Left lung (tissue), 10 donors: ENCODE measurements around the gene CTNNA3. TPM values are rescaled to one million over a fixed set of nuclear protein-coding genes. Genes with fewer than 3 reads are reported as not detected.

Source experiments
- ATAC-seq: fragments of 200-7000 bp; cut with Tn5 transposase; one replicate; pipeline ENCODE4 v1.9.1; 2020; ENCODE audit warnings: moderate library complexity
- DNase-seq, 4 donors: peaks; one replicate each; pipeline ENCODE4 v3.0.0-alpha.2; 2013 to 2020
- H3K27ac ChIP-seq, 2 donors: fragments of 200-600 bp; sonication (generic) in 1 of 2; one replicate each; pipeline versions ENCODE4 v1.5.0 to v1.8.0; 2020 to 2021
- H3K27me3 ChIP-seq, 2 donors: fragments of 200-600 bp; sonication (generic) in 1 of 2; one replicate each; pipeline versions ENCODE4 v1.5.0 to v1.8.0; 2020 to 2021
- H3K36me3 ChIP-seq, 2 donors: fragments of 200-600 bp; sonication (generic) in 1 of 2; one replicate each; pipeline versions ENCODE4 v1.5.0 to v1.8.0; 2020 to 2021
- H3K4me1 ChIP-seq, 2 donors: fragments of 200-600 bp; one replicate each; pipeline ENCODE4 v1.8.0; 2021
- H3K4me3 ChIP-seq, 2 donors: fragments of 200-600 bp; sonication (generic) in 1 of 2; one replicate each; pipeline versions ENCODE4 v1.5.0 to v1.8.0; 2020 to 2021; ENCODE audit warnings: mild to moderate bottlenecking in 1 of 2
- H3K9me3 ChIP-seq, 2 donors: fragments of 200-600 bp; sonication (generic) in 1 of 2; one replicate each; pipeline versions ENCODE4 v1.5.0 to v1.8.0; 2020 to 2021
- intact Hi-C, 2 donors: fragments of 100-400 bp; cut with DNase I; formaldehyde crosslinking; loops; one replicate each; pipeline versions ENCODE4 v1.11.2 to v1.14.2; 2022
- polyA plus RNA-seq, 6 donors: library from polyadenylated mRNA; unstranded; fragments of 120-200 nt; gene quantifications; one replicate each; pipeline ENCODE4 v1.2.1, GENCODE V29; 2013; ENCODE audit not compliant: insufficient read length in 6 of 6
- total RNA-seq, 2 donors: library from RNA; stranded (reverse); fragmentation: NEBNext Ultra II Directional; extraction: Animal tissue kit (Norgen Biotek cat#: 25700); gene quantifications; one replicate each; pipeline ENCODE4 v1.2.1, GENCODE V29; 2021
- TF ChIP-seq, protein P1 (sequence below), 2 donors: fragments of 200-600 bp; sonication (generic) in 1 of 2; IDR thresholded peaks; one replicate each; pipeline versions ENCODE4 v1.5.0 to v1.8.0; 2021; ENCODE audit warnings: antibody characterized with exemption in 2 of 2
- donor health status: DM: no; HTN: yes; CAD: no.
- donor health status: DM: no; HTN: no; CAD: no.

Gene CTNNA3
- total and polyA plus RNA-seq, 8 donors = 1.1 to 8.2 (median 6.6) TPM; not detected in 1

DNA sequence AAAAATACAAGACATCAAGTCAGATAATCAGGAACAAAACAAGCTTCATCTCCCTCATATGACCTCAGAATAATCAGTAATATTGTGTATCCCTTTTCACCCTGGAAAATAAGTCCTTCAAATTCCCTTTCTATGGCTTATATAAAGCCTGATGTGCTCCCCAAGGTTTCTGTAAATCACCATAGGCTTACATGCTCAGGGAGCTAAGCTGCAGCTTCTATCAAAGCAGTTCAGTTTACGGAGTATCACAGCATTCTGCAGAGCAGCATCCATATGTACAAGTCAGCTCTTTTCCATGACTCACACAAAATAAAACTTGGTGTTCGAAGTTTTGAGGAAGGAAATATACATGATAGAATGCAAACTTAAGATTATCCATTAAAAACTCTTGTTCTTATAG lies 544.5 kb downstream of the CTNNA3 start:
- no peaks in the 10 kb centered on the region for H3K27me3 ChIP-seq
- H3K9me3 ChIP-seq = no peaks in the 10 kb centered on the region
- no peak overlapping the region for H3K27ac ChIP-seq
- intact Hi-C loops = no loop called here
- TF ChIP-seq, protein P1, sequence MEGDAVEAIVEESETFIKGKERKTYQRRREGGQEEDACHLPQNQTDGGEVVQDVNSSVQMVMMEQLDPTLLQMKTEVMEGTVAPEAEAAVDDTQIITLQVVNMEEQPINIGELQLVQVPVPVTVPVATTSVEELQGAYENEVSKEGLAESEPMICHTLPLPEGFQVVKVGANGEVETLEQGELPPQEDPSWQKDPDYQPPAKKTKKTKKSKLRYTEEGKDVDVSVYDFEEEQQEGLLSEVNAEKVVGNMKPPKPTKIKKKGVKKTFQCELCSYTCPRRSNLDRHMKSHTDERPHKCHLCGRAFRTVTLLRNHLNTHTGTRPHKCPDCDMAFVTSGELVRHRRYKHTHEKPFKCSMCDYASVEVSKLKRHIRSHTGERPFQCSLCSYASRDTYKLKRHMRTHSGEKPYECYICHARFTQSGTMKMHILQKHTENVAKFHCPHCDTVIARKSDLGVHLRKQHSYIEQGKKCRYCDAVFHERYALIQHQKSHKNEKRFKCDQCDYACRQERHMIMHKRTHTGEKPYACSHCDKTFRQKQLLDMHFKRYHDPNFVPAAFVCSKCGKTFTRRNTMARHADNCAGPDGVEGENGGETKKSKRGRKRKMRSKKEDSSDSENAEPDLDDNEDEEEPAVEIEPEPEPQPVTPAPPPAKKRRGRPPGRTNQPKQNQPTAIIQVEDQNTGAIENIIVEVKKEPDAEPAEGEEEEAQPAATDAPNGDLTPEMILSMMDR (IDR thresholded peaks at IDR 0.05) = no peak
- no peaks in the 10 kb centered on the region for H3K36me3 ChIP-seq
- H3K4me3 ChIP-seq = no peak overlapping the region
- no peak for ATAC-seq
- H3K4me1 ChIP-seq = no peaks in the 10 kb centered on the region
- no peak for DNase-seq

DNA sequence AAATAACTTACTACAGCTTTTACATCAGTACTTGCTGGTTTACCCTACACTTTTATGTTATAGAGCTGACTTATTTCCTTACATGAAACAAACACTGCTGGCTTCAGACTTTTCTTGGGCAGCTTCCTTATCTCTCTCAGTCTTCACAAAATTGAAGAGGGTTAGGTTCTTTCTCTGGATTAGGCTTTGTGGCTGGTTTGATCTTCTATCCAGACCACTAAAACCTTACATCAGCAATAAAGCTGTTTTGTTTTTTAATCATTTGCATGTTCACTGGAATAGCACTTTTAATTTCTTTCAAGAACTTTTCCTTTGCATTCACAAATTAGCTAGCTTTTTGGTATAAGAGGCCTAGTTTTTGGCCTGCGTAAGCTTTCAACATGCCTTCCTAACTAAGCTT lies 551.5 kb downstream of the CTNNA3 start:
- DNase-seq = no peak
- TF ChIP-seq, protein P1 (IDR thresholded peaks at IDR 0.05) = no peak
- no peak for ATAC-seq
- Histone ChIP-seq H3K27ac (no peak overlapping the region), H3K9me3 (no peaks in the 10 kb centered on the region), H3K27me3 (no peaks in the 10 kb centered on the region), H3K36me3 (no peaks in the 10 kb centered on the region), H3K4me3 (no peak overlapping the region), H3K4me1 (no peaks in the 10 kb centered on the region)
- intact Hi-C loops = no loop called here

DNA sequence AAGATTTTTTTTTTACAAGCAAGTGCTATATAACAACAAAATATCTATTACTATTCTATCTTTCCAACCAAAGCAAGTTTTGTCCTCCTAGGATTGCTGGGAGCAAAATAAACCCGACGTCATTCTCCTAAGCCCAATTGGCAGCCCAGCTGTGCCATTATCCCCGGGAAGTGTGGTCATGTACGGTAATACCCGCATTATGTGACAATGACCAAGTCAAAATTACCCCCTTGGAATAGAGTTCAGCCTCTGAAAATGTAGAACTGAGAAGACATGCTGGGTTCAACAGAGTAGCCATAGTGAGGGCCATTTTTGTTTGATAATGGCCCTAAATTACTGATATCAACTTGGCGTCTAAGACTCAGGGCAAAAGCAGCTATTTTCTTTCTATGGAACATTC lies 554.7 kb downstream of the CTNNA3 start:
- no peaks in the 10 kb centered on the region for H3K4me1 ChIP-seq
- DNase-seq = no peak
- intact Hi-C loops = no loop called here
- TF ChIP-seq, protein P1 (IDR thresholded peaks at IDR 0.05) = no peak
- H3K27me3 ChIP-seq = no peaks in the 10 kb centered on the region
- H3K36me3 ChIP-seq = no peaks in the 10 kb centered on the region
- no peaks in the 10 kb centered on the region for H3K9me3 ChIP-seq
- no peak for ATAC-seq
- no peak overlapping the region for H3K4me3 ChIP-seq
- H3K27ac ChIP-seq = no peak overlapping the region

DNA sequence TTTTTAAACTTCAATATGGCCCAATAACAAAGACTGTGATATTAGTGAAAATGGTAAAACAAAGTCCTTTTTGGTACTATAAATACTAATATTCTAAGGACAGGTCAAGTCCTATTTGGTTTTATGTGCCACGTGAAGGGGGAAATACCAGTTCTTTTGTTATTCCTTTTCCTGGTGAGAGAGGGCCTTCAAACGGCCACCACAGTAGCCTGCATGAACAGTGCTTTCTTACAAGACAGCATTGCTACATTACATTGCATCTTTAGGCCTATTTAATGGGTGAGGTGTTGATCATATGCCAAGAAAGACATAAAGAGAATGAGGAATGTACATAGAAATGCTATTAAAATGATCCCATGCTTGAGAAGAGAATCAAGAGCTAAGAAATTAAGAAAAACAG lies 555.4 kb downstream of the CTNNA3 start:
- Histone ChIP-seq H3K27ac (no peak overlapping the region), H3K4me3 (no peak overlapping the region), H3K9me3 (no peaks in the 10 kb centered on the region), H3K27me3 (no peaks in the 10 kb centered on the region), H3K4me1 (no peaks in the 10 kb centered on the region), H3K36me3 (no peaks in the 10 kb centered on the region)
- TF ChIP-seq, protein P1 (IDR thresholded peaks at IDR 0.05) = no peak
- no peak for DNase-seq
- intact Hi-C loops = no loop called here
- no peak for ATAC-seq

DNA sequence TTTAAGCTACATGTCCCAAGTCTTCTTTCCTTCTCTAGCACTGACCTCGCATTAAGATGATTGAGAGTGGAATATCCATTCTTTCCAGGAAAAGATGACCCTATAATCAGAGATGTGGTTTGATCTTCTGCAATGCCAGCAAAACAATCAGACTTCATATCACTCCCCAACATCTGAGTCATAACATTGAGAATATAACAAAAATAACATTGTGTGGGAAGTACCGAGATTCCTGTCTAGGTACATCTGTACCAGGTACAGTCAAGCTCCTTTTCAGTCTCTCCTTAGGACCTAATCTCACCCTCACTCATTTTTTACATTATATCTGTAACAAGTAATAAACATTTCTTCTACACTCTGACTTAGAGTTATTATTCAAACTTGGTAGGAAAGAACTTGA lies 568.6 kb downstream of the CTNNA3 start:
- Histone ChIP-seq H3K36me3 (no peaks in the 10 kb centered on the region), H3K27ac (no peak overlapping the region), H3K4me1 (no peaks in the 10 kb centered on the region), H3K4me3 (no peak overlapping the region), H3K9me3 (no peaks in the 10 kb centered on the region), H3K27me3 (no peaks in the 10 kb centered on the region)
- ATAC-seq = no peak
- intact Hi-C loops = no loop called here
- TF ChIP-seq, protein P1 (IDR thresholded peaks at IDR 0.05) = no peak
- DNase-seq = no peak
